Hepatocyte (in vitro differentiated cells): ENCODE results near the gene MS4A15.
"Not testable (repeated sequence)": the region's sequence is repeated elsewhere in the genome, so short reads cannot be mapped to it uniquely, and the experiment has no call there.

ENCODE experiments used
- EZH2 ChIP-seq: fragments of 200-600 bp; sonication (generic); IDR thresholded peaks from 2 replicates; pipeline ENCODE4 v1.6.1; 2016; ENCODE audit warnings: antibody characterized with exemption, mild to moderate bottlenecking, borderline replicate concordance
- EZH2phosphoT487 ChIP-seq: fragments of 200-600 bp; sonication (generic); IDR thresholded peaks from one replicate; pipeline ENCODE4 v1.6.1; 2018; ENCODE audit warnings: antibody characterized with exemption, mild to moderate bottlenecking, low read depth, moderate library complexity; ENCODE audit not compliant: unreplicated experiment, severe bottlenecking

- TF ChIP-seq EZH2, EZH2phosphoT487: not testable (repeated sequence)
These were observed 67.2 kb downstream of the MS4A15 start for GRCh38 chr11:60823745-60824306.
